ENCODE data around the gene MSRB3. TPM values are rescaled to one million over a fixed set of nuclear protein-coding genes. Genes with fewer than 3 reads are reported as not detected.

Gene MSRB3
- polyA plus RNA-seq, 1 donor (not counting 4 experiments of a cell fraction or from before 2014, with no cell fraction given) = 12.3 TPM

- no peaks in the 10 kb centered on the region for H3K36me3 ChIP-seq (ENCODE audit: control insufficient read depth in 2 of 2, extremely low read depth in 1 of 2, insufficient read depth in 2 of 2, low read length in 2 of 2)
- FAIRE-seq (no peak), DNase-seq (ENCODE audit: low read depth, low spot score) (no peak)
- H3K9ac ChIP-seq (ENCODE audit: control insufficient read depth, extremely low read depth, insufficient read depth, low read length) = no peak overlapping the region
- H2AFZ ChIP-seq (ENCODE audit: control insufficient read depth, low read length) = no peak overlapping the region
- no peak overlapping the region for H3K4me2 ChIP-seq (ENCODE audit: control insufficient read depth, extremely low read depth, insufficient read depth, low read depth, low read length)
- no peaks in the 10 kb centered on the region for H3K27me3 ChIP-seq (ENCODE audit: control insufficient read depth, extremely low read depth, insufficient read depth, low read length)
- H4K20me1 ChIP-seq (ENCODE audit: control insufficient read depth, extremely low read depth, insufficient read depth, low read length) = no peaks in the 10 kb centered on the region
- H3K4me3 ChIP-seq (ENCODE audit: control insufficient read depth in 2 of 3, extremely low read depth in 1 of 3, insufficient read depth in 2 of 3, low read depth in 1 of 3, low read length in 3 of 3) = no peak overlapping the region
- H3K27ac ChIP-seq (ENCODE audit: control insufficient read depth, insufficient read depth, low read length) = no peak overlapping the region
- H3K79me2 ChIP-seq (ENCODE audit: control insufficient read depth, insufficient read depth, low read length) = no peaks in the 10 kb centered on the region
- H3K9me1 ChIP-seq (ENCODE audit: control insufficient read depth, extremely low read depth, insufficient read depth, low read length) = no peaks in the 10 kb centered on the region
- H3K4me1 ChIP-seq (ENCODE audit: control insufficient read depth, extremely low read depth, insufficient read depth, low read length) = no peaks in the 10 kb centered on the region
- dilution Hi-C loops (cut with MboI; ENCODE audit: extremely low pct_ligation_motif_present, low sequenced_read_pairs) = no loop called here
- no peak for TF ChIP-seq EZH2 (IDR thresholded peaks at IDR 0.05; ENCODE audit: low read length)
- no peak for TF ChIP-seq CTCF (optimal IDR thresholded peaks at IDR 0.05 in 1 of 3, IDR thresholded peaks at IDR 0.05 in 1 of 3, conservative IDR thresholded peaks at IDR 0.05 in 1 of 3; ENCODE audit: extremely low read depth in 1 of 3, insufficient read depth in 2 of 3, low read length in 3 of 3)
- H3K9me3 ChIP-seq (ENCODE audit: control insufficient read depth, low read depth, low read length) = no peaks in the 10 kb centered on the region
Observed at GRCh38 chr12:65325183-65325582, 46.7 kb downstream of the MSRB3 start.

GRCh38 chr12:65326616-65327015 is 48.1 kb downstream of the MSRB3 start:
- Histone ChIP-seq H3K27ac (ENCODE audit: control insufficient read depth, insufficient read depth, low read length) (no peak overlapping the region), H3K4me2 (ENCODE audit: control insufficient read depth, extremely low read depth, insufficient read depth, low read depth, low read length) (no peak overlapping the region)
- dilution Hi-C loops (cut with MboI; ENCODE audit: extremely low pct_ligation_motif_present, low sequenced_read_pairs) = no loop called here

More at GRCh38 chr12:65326616-65327015, 48.1 kb downstream of the MSRB3 start:
- no peak for DNase-seq (ENCODE audit: low read depth, low spot score)
- H4K20me1 ChIP-seq (ENCODE audit: control insufficient read depth, extremely low read depth, insufficient read depth, low read length) = no peaks in the 10 kb centered on the region
- no peaks in the 10 kb centered on the region for H3K36me3 ChIP-seq (ENCODE audit: control insufficient read depth in 2 of 2, extremely low read depth in 1 of 2, insufficient read depth in 2 of 2, low read length in 2 of 2)
- no peaks in the 10 kb centered on the region for H3K79me2 ChIP-seq (ENCODE audit: control insufficient read depth, insufficient read depth, low read length)
- no peak for FAIRE-seq
- H3K9me3 ChIP-seq (ENCODE audit: control insufficient read depth, low read depth, low read length) = no peaks in the 10 kb centered on the region
- H3K4me1 ChIP-seq (ENCODE audit: control insufficient read depth, extremely low read depth, insufficient read depth, low read length) = no peaks in the 10 kb centered on the region
- H3K27me3 ChIP-seq (ENCODE audit: control insufficient read depth, extremely low read depth, insufficient read depth, low read length) = no peaks in the 10 kb centered on the region
- no peak overlapping the region for H3K4me3 ChIP-seq (ENCODE audit: control insufficient read depth in 2 of 3, extremely low read depth in 1 of 3, insufficient read depth in 2 of 3, low read depth in 1 of 3, low read length in 3 of 3)
- H3K9me1 ChIP-seq (ENCODE audit: control insufficient read depth, extremely low read depth, insufficient read depth, low read length) = no peaks in the 10 kb centered on the region
- TF ChIP-seq EZH2 (IDR thresholded peaks at IDR 0.05; ENCODE audit: low read length) (no peak), CTCF (optimal IDR thresholded peaks at IDR 0.05 in 1 of 3, IDR thresholded peaks at IDR 0.05 in 1 of 3, conservative IDR thresholded peaks at IDR 0.05 in 1 of 3; ENCODE audit: extremely low read depth in 1 of 3, insufficient read depth in 2 of 3, low read length in 3 of 3) (no peak)
- H3K9ac ChIP-seq (ENCODE audit: control insufficient read depth, extremely low read depth, insufficient read depth, low read length) = no peak overlapping the region
- H2AFZ ChIP-seq (ENCODE audit: control insufficient read depth, low read length) = no peak overlapping the region
